Measurements from ENCODE around the gene ANXA2R.

ANXA2R gene

DNA sequence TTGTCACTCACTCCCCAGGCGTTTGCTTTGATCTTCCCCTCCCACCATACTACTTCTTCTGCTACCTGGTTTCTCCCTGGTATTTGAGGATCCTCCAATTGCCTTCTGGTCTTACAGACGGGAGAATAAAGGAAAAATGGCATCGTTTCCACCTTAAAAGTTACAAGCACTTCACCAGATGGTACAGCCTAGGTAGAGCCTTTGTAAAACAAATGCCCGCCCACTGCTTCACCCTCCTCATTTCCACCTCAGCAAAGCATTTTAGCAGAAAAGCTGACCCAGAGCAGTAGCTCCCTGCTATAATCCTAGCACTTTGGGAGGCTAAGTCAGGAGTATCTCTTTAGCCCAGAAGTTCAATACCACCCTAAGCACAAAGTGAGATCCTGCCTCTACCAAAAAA, 5.1 kb upstream of the ANXA2R start:
- ATAC-seq (replicated peaks) = no peak
- Mint-ChIP-seq H3K4me3 (peak overlapping the region in 1 of 2 donors; percentile 6), H3K9me3 (no peaks in the 10 kb centered on the region), H3K4me1 (ENCODE audit: low read depth in 2 of 2) (peaks cover 33 to 37% of the 10 kb centered on the region in 2 donors), H3K27ac (no peak overlapping the region), H3K27me3 (no peaks in the 10 kb centered on the region), H3K36me3 (ENCODE audit: insufficient read depth) (peaks cover 44% of the 10 kb centered on the region)
- no peak for DNase-seq

DNA sequence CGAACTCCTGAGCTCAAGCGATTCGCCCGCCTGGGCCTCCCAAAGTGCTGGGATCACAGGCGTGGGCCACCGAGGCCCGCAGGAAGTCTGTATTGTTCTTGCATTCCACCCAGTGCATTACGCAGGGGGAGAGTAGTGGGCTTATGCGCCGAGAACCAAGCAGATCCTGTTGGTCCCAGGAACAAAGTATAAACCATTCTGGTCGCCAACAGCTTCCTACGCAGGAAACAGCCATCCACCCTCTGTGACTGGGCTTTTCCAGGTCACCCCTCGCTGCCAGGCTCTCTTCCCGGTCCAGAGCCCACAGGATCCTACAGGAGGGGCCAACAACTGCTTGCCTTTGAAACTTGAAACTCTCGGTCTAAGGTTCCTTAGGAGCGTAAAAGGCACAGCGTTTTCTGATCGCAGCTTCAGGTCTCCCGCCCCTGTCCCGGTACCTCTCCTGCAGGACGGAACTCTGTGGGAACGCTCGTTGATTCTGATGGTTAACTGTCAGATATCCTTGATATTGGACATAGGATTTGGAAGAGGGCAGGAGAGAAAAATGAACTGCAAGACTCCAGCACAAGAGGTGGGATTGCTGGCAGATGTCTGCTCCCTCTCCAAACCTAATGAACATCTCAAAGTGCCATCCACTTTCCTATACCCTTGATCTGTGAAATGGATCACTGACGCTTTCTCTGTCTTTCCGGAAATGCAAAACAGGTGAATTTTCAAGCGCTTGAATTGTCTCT, 4.2 kb upstream of the ANXA2R start:
- H3K4me1 Mint-ChIP-seq (ENCODE audit: low read depth in 2 of 2) = peaks cover 39 to 41% of the 10 kb centered on the region in 2 donors
- no peak for DNase-seq
- no peaks in the 10 kb centered on the region for H3K9me3 Mint-ChIP-seq
- no peak overlapping the region for H3K27ac Mint-ChIP-seq
- H3K4me3 Mint-ChIP-seq = peak overlapping the region in 1 of 2 donors; percentile 18
- H3K27me3 Mint-ChIP-seq = no peaks in the 10 kb centered on the region
- peaks cover 53% of the 10 kb centered on the region for H3K36me3 Mint-ChIP-seq (ENCODE audit: insufficient read depth)
- ATAC-seq (replicated peaks) = no peak

DNA sequence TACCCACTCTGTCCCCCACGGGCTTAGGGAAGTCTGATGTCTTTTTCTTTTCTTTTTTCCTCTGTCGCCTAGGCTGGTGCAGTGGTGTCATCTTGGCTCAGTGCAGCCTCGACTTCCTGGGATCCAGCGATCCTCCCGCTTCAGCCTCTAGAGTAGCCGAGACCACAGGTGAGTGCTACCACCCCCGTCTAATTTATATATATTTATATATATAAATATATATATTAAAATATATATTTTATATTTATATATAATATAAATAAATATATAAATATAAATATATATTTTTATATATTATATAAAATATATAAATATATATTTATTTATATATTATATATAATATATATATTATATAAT, 3.3 kb upstream of the ANXA2R start:
- H3K36me3 Mint-ChIP-seq (ENCODE audit: insufficient read depth) = peaks cover 60% of the 10 kb centered on the region
- peaks cover 39 to 48% of the 10 kb centered on the region in 2 donors for H3K4me1 Mint-ChIP-seq (ENCODE audit: low read depth in 2 of 2)
- ATAC-seq (replicated peaks) = no peak
- H3K27ac Mint-ChIP-seq = peak overlapping the region; percentile 95 to 100
- H3K27me3 Mint-ChIP-seq = no peaks in the 10 kb centered on the region
- H3K4me3 Mint-ChIP-seq = peak overlapping the region; percentile 94 to 100
- no peaks in the 10 kb centered on the region for H3K9me3 Mint-ChIP-seq
- DNase-seq = no peak

DNA sequence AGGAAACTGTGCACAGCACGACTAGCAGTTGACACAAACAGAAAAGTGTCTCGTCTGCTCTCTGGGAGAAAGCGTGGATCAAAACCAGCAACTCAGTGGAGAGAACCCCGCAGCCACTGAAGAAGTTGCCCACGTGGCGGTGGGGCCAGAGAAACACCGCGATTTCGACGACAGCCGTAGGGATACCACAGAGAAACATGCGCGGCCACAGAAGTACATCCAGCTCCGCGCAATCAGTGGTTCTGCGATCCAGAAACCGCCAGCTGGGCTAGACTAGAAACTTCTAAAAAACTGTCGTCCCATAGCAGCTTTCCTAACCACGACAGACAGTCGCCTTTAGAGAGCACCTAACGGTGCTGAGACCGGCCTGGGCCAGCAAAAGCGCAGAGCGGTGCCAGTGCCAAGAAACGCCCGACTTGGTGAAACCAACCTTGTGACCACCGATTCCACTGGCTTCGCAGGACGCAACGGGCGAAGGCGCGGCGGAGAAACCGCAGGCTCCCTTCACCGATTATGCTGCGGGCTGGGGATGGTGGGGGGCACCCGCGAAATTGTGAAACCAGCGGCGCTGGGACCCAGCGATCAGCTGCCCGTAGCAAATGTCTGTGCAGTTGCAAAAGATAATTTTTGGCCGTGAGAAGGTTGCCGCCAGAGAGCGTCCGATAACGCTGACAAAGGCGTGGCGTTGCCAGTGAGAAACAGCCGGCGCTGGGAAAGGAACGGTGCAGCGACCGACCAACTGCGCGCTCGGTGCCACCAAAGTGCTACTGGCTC, 2.7 kb upstream of the ANXA2R start:
- Mint-ChIP-seq H3K27me3 (no peaks in the 10 kb centered on the region), H3K4me3 (peak overlapping the region; percentile 94 to 100), H3K9me3 (no peaks in the 10 kb centered on the region), H3K36me3 (ENCODE audit: insufficient read depth) (peaks cover 66% of the 10 kb centered on the region), H3K4me1 (ENCODE audit: low read depth in 2 of 2) (peaks cover 42 to 52% of the 10 kb centered on the region in 2 donors), H3K27ac (peak overlapping the region; percentile 95 to 100)
- peak; percentile 63 to 72 (median 66) for DNase-seq
- peak; percentile 23 for ATAC-seq (replicated peaks)

DNA sequence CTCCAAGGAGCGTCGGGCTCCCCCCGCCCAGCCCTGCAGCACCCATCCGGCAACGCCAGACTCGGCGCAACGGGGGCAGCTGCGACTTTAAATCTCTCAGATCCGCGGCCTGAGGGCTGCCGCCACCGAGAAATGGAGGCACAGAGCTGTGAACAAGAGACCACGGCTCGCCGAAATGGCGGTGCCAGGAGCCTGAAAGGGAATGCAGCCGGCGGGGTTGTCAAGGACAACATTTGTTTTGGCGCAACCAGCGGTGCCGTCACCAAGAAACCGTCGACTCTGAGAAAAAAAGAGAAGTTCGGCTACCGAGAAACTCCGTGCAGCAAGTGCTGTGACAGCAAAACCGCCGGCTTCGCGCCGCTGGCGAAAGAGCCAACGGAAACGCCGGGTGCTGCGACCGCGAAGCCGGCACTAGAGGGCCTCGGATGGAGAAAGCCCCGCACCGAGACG, 2.1 kb upstream of the ANXA2R start:
- peaks cover 47 to 56% of the 10 kb centered on the region in 2 donors for H3K4me1 Mint-ChIP-seq (ENCODE audit: low read depth in 2 of 2)
- H3K27me3 Mint-ChIP-seq = no peaks in the 10 kb centered on the region
- peak overlapping the region; percentile 95 to 100 for H3K27ac Mint-ChIP-seq
- H3K4me3 Mint-ChIP-seq = peak overlapping the region; percentile 94 to 100
- peaks cover 72% of the 10 kb centered on the region for H3K36me3 Mint-ChIP-seq (ENCODE audit: insufficient read depth)
- no peaks in the 10 kb centered on the region for H3K9me3 Mint-ChIP-seq
- DNase-seq (peak; percentile 84 to 86 (median 84)), ATAC-seq (replicated peaks) (peak; percentile 44)

DNA sequence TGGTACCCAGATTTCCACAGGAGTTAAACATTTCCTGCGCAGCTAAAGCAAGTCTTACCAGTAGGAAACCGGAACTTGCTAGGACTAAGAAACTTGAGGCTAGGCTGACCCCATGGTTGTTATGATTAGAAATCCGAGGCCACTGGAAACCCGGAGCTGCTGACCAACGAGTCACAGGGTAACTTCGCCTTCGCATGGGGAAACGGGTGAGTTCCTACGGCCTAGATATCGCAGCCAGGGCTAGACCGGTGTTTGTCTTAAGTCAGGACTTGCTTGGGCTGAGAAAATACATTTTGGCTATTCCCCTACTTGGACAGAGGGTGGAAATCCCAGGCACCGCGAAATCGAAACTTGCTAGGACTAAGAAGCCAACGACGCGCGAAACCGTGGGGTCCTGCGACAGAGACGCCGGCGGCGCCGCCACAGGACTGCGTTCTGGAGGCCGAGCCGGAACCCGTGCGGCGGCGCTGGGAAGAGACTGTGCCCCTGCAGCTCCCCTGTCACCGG, 1.6 kb upstream of the ANXA2R start:
- DNase-seq (no peak), ATAC-seq (replicated peaks) (peak; percentile 25)
- H3K27me3 Mint-ChIP-seq = no peaks in the 10 kb centered on the region
- H3K4me3 Mint-ChIP-seq = peak overlapping the region; percentile 94 to 100
- H3K4me1 Mint-ChIP-seq (ENCODE audit: low read depth in 2 of 2) = peaks cover 51 to 52% of the 10 kb centered on the region in 2 donors
- H3K36me3 Mint-ChIP-seq (ENCODE audit: insufficient read depth) = peaks cover 77% of the 10 kb centered on the region
- H3K27ac Mint-ChIP-seq = peak overlapping the region; percentile 95 to 100
- no peaks in the 10 kb centered on the region for H3K9me3 Mint-ChIP-seq

DNA sequence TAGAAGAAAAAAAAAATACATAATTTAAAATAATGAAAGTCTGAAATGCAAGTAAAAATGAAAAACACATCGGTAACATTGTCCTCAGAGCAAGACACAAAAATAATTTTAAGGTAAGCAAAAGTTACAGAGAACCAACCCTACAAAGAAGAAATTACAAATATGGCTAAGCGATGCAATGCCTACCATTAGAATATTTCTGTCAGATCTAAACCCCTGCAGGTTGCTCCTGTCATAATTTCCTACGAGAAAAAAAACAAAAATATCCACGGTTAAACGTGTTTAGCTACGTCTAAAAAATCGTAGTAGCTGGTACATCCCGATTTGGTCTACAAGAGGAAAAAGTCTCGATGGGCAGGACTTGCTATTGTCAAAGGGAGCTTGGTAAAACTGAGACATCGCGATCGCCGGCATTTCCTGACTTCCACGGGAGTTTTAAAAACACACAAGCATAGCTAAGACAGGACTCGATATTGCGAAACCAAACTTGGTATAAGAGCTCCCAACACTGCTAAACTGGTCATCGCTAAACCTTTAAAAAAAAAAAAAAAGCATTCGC, 1.1 kb upstream of the ANXA2R start:
- Mint-ChIP-seq H3K36me3 (ENCODE audit: insufficient read depth) (peaks cover 82% of the 10 kb centered on the region), H3K4me1 (ENCODE audit: low read depth in 2 of 2) (peaks cover 46 to 50% of the 10 kb centered on the region in 2 donors), H3K27me3 (no peaks in the 10 kb centered on the region), H3K27ac (peak overlapping the region; percentile 95 to 100), H3K4me3 (peak overlapping the region; percentile 94 to 100), H3K9me3 (no peaks in the 10 kb centered on the region)
- DNase-seq (peak; percentile 34 to 47 (median 39)), ATAC-seq (replicated peaks) (no peak)

DNA sequence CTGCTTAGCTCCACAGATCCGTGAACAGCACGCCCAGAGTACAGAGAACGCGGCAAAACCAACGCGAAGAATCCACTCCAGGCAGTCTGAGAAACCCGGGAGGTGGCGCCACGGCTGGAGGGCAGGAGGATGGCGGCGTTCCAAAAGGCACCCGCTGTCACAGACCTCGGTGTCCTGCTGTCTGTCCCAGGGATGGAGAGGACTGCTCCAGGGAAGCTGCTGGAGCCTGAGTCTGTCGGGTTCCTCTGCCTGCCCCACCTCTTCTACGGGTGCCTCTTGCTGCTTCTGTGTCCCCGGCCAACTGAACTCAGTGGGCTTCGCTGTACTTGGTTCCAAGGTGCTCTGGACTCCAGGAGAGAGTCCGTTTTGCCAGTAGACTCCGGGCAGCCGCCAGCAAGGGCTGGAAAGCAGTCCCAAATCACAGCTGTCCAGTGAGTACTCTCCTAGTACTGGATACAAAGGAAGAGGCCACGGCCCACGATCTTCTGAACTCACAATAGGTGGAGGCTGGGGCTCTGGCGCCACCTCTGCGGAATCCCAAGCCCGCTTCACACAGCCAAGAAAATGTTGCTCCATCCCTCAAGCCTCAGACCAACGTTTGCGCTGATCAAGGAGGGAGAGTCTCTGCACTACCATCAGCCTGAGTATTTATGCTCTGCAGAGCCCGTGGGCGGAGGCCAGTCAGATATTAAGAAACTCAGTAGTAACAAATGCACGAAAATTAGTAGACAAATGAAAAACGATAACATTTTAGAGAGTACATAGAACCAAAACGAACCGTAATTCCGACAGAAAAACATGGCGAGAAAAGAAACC, 440 bp downstream of the ANXA2R start:
- peak overlapping the region; percentile 95 to 100 for H3K27ac Mint-ChIP-seq
- H3K36me3 Mint-ChIP-seq (ENCODE audit: insufficient read depth) = peaks cover 82% of the 10 kb centered on the region
- no peaks in the 10 kb centered on the region for H3K9me3 Mint-ChIP-seq
- no peaks in the 10 kb centered on the region for H3K27me3 Mint-ChIP-seq
- H3K4me1 Mint-ChIP-seq (ENCODE audit: low read depth in 2 of 2) = peaks cover 48 to 51% of the 10 kb centered on the region in 2 donors
- DNase-seq = peak; percentile 54 to 63 (median 55)
- no peak for ATAC-seq (replicated peaks)
- peak overlapping the region; percentile 94 to 100 for H3K4me3 Mint-ChIP-seq

DNA sequence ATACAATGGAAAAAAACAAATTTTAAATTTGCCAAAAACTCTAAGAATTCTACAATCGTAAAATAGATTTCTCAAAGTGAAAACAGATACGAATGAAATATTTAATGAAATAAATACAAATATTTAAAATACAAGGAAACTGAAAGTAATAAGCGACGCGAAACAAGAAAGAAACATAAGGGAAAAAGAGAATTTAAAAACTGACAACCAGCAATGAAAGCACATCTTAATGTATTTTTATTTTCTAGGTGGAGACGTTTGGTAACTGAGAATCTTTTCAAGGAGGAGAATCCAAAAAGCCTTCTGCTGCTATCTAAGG, 1.0 kb downstream of the ANXA2R start:
- peak overlapping the region; percentile 94 to 100 for H3K4me3 Mint-ChIP-seq
- H3K27me3 Mint-ChIP-seq = no peaks in the 10 kb centered on the region
- no peaks in the 10 kb centered on the region for H3K9me3 Mint-ChIP-seq
- peaks cover 47 to 54% of the 10 kb centered on the region in 2 donors for H3K4me1 Mint-ChIP-seq (ENCODE audit: low read depth in 2 of 2)
- ATAC-seq (replicated peaks) = no peak
- DNase-seq = no peak
- peaks cover 80% of the 10 kb centered on the region for H3K36me3 Mint-ChIP-seq (ENCODE audit: insufficient read depth)
- peak overlapping the region; percentile 95 to 100 for H3K27ac Mint-ChIP-seq

DNA sequence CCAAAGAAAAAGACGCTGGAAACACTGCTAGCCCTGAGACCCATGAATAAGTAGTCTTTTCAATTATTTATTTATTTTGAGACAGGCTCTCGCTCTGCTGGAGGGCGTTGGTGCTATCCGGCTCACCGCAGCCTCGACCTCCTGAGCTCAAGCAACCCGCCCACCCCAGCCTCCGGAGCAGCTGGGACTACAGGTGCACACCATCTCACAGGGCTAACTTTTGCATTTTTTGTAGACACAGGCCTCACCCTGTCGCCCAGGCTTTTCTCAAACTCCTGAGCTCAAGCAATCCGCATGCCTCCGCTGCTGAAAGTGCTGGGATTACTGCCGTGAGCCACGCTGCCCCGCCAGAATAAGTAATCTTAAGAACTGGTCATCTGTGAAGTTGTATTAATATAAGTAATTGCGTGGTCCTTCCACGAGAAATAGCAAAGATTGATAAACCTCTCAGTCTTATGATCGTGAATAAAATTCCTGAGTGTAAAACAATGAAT, 1.6 kb downstream of the ANXA2R start:
- H3K4me3 Mint-ChIP-seq = peak overlapping the region; percentile 94 to 100
- ATAC-seq (replicated peaks) (no peak), DNase-seq (peak; percentile 26 to 32 (median 32))
- no peaks in the 10 kb centered on the region for H3K9me3 Mint-ChIP-seq
- H3K4me1 Mint-ChIP-seq (ENCODE audit: low read depth in 2 of 2) = peaks cover 47 to 56% of the 10 kb centered on the region in 2 donors
- peaks cover 81% of the 10 kb centered on the region for H3K36me3 Mint-ChIP-seq (ENCODE audit: insufficient read depth)
- peak overlapping the region; percentile 95 to 100 for H3K27ac Mint-ChIP-seq
- H3K27me3 Mint-ChIP-seq = no peaks in the 10 kb centered on the region

DNA sequence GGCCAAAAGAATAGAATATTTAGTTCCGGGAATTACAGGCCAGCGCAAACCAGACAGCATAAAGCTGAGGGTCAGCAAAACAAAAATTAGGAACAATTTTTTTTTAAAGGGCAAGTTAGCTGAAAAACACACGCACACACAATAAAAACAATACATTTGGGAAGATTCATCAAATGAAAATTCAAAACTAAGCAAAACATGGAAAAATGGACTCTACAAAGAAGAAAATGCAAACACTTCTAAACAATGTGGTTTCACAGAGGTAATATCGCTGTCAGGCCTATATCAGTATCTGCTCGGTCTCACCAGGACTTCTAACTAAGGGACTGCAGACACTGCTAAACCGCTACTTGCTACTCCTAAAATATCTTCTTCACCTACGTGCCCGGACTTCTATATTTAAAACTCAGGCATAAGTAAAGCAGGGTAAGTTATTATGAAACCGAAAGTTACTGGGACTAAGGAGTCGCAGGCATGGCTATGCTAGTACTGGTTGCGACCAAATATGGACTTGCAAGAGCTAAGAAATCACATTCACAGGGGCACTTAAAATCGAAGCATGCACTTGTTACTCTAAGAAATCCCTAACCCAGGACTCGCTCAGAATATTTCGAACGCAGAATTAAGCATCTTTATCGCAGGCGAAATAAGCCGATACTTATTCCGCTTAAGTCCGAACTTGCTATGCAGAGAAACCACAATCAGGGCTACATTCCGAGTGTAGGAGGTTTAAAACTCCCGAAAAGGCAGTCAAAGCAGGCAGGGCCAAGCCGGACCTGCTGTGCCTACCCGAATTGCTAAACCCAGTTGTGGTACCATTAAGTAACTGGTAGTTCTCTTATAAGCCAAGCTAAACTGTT, 2.3 kb downstream of the ANXA2R start:
- peaks cover 42 to 51% of the 10 kb centered on the region in 2 donors for H3K4me1 Mint-ChIP-seq (ENCODE audit: low read depth in 2 of 2)
- H3K27ac Mint-ChIP-seq = peak overlapping the region; percentile 95 to 100
- DNase-seq = peak; percentile 36 to 41 (median 36)
- H3K36me3 Mint-ChIP-seq (ENCODE audit: insufficient read depth) = peaks cover 79% of the 10 kb centered on the region
- no peaks in the 10 kb centered on the region for H3K9me3 Mint-ChIP-seq
- H3K27me3 Mint-ChIP-seq = no peaks in the 10 kb centered on the region
- ATAC-seq (replicated peaks) = peak; percentile 14
- peak overlapping the region; percentile 94 to 100 for H3K4me3 Mint-ChIP-seq

All from effector memory CD8-positive, alpha-beta T cell (primary cell).